GM06990 (cell line): Measurements from ENCODE around the gene CARD10.

Experiments used
- DNase-seq: peaks from one replicate; pipeline ENCODE4 v3.0.0-alpha.2; 2011; ENCODE audit not compliant: insufficient read length; ENCODE audit errors: extremely low read depth
- H3K27me3 ChIP-seq: replicated peaks from 2 replicates; pipeline ENCODE4 v1.6.0; 2011; ENCODE audit warnings: low read length; ENCODE audit not compliant: control insufficient read depth, insufficient read depth
- H3K36me3 ChIP-seq: 2 replicates; pipeline ENCODE4 v1.5.1; 2011; ENCODE audit warnings: low read length; ENCODE audit not compliant: control insufficient read depth, insufficient read depth
- H3K4me3 ChIP-seq: replicated peaks from 2 replicates; pipeline ENCODE4 v1.5.1; 2011; ENCODE audit warnings: low read depth, mild to moderate bottlenecking, control low read depth, low read length
- TF ChIP-seq, protein P1 (sequence below): IDR thresholded peaks from 2 replicates; pipeline ENCODE4 v1.5.1; 2011; ENCODE audit warnings: low read length, control low read depth, mild to moderate bottlenecking, inconsistent platforms; ENCODE audit not compliant: insufficient read depth, poor library complexity, severe bottlenecking

CARD10 gene

DNA sequence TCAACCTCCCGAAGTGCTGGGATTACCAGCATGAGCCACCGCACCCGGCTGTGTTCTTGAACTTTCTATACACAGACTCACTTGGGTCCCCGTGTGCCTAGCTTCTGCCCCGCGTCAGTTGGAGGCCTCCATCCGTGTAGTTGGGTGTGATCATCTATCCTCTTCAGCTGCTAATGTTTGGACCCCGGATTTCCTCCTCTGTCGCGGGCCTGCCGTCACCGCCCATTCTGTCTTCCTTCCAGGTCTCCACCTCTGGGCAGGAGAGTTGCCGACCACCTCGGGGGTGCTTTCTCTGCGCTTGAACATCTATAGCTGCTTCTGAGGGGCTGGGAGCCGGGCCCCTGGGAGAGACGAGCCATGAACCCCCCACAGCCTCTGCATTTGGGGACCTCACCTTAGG, 46.6 kb upstream of the CARD10 start:
- DNase-seq = no peak
- Histone ChIP-seq H3K4me3 (no peak overlapping the region), H3K36me3 (no peaks in the 10 kb centered on the region), H3K27me3 (peaks cover 1% of the 10 kb centered on the region)
- TF ChIP-seq, protein P1, sequence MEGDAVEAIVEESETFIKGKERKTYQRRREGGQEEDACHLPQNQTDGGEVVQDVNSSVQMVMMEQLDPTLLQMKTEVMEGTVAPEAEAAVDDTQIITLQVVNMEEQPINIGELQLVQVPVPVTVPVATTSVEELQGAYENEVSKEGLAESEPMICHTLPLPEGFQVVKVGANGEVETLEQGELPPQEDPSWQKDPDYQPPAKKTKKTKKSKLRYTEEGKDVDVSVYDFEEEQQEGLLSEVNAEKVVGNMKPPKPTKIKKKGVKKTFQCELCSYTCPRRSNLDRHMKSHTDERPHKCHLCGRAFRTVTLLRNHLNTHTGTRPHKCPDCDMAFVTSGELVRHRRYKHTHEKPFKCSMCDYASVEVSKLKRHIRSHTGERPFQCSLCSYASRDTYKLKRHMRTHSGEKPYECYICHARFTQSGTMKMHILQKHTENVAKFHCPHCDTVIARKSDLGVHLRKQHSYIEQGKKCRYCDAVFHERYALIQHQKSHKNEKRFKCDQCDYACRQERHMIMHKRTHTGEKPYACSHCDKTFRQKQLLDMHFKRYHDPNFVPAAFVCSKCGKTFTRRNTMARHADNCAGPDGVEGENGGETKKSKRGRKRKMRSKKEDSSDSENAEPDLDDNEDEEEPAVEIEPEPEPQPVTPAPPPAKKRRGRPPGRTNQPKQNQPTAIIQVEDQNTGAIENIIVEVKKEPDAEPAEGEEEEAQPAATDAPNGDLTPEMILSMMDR = no peak

DNA sequence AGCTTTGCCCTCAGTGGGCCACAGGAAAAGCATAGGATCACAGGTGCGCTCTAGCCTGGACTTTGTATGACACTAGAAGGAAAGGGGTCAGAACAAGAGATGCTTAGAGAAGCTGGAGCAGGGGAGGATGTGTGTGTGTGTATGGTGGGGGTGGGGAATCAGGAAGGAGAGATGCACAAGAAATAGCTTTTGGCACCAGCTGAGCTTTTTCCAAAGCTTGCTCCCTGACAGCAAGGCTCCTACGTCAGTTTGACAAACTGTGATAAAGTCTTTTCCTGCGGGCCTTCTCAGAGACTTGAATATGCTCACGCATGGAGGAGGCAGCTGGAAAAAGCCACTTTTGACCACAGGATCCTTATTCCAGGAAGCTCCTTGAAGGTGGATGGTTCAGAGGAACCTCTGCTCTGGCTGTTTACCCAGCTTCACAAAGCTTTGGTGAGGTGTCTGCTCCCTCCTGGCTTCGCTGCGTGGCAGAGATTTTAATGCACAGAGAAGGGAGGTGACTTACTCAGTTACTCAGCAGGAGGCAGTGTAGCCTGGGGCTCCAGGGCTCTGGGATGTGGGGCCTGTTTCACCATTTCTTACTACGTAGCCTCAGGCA, 45.0 kb upstream of the CARD10 start:
- Histone ChIP-seq H3K4me3 (no peak overlapping the region), H3K36me3 (no peaks in the 10 kb centered on the region), H3K27me3 (peaks cover 1% of the 10 kb centered on the region; the same call in 1 of the 2 replicates)
- no peak for DNase-seq
- TF ChIP-seq, protein P1 = no peak

DNA sequence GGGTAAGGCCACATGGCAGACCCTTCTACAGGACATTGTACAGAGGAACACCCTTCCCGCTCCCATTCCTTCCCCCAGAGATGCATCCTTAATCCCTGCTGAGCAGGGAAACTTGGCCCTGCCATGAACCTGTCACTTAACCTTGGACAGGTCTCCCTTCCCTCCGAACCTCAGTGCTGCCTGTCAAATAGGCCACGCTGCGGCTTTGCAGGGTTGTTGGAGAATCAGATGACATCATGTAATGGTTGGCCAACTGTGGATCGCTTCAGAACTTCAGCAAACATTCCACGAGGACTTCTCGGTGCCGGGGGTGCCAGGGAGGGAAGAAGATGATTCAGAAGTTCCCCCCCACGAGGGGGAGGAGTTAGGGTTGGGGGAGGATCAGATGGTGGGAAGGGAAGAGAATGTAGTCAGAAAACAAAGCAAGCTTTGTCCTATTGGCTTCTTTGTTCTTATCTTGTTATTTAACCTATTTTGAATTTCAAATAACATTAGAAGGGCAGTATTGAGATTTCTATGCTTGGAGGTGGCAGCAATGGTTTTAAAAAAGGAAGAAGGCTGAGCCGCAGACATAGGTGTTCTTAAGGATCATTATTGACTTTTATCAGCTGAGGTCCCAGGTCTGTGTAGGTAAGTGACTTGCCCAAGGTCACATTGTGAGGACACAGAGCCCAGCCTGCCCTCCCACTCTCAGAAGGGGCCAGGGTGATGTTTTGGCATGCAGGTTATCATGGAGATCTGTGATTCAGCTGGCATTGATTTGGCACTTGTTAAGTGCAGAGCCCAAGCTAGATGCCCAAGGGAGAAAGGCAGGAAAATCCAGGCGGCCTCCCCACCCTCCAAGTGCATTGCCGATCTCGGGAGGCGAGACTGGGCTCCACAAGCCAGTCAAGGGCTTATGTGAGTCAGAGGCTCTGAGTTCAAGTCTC, 44.2 kb upstream of the CARD10 start:
- Histone ChIP-seq H3K4me3 (no peak overlapping the region), H3K36me3 (no peaks in the 10 kb centered on the region), H3K27me3 (peaks cover 1% of the 10 kb centered on the region; the same call in 1 of the 2 replicates)
- TF ChIP-seq, protein P1 = no peak
- no peak for DNase-seq

DNA sequence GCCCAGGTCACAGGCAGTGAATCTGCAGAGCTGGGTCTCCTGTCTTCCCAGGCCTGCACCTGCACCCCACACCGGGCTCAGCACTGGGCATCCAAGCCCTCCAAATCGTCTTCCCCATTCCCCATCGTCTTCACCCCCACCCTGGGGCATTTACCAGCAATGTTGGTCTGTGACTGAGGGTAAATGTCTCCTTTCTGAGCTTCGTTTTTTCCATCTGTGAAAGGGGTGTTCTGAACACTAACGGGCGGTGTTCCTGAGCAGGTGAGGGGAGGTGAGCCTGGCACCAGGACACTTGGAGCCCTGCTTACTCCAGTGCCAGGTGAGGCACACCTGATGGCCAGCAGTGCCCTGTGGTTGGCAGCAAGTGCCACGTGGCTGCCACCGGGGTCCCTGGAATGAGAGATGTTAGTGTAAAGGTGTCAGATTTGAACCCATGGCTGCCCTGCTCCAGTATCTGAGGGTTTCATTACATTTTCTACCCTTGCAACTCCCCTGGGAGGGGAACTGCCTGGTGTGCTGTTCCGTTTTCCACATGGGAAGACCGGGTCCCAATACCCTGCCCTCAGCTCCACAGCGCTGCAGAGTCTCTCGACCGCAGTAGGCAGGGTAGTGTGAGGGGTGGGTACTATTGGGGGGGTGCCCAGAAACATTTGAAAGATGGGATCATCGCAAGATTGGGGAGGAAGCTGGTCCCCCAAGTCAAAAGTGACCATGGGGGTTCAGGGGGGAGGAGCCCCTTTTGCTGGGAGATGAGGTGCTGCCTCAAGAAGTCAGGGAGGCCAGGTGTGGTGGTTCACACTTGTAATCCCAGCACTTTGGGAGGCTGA, 43.0 kb upstream of the CARD10 start:
- no peaks in the 10 kb centered on the region for H3K36me3 ChIP-seq
- no peak overlapping the region for H3K4me3 ChIP-seq
- peaks cover 1% of the 10 kb centered on the region for H3K27me3 ChIP-seq
- TF ChIP-seq, protein P1 = no peak
- no peak for DNase-seq

DNA sequence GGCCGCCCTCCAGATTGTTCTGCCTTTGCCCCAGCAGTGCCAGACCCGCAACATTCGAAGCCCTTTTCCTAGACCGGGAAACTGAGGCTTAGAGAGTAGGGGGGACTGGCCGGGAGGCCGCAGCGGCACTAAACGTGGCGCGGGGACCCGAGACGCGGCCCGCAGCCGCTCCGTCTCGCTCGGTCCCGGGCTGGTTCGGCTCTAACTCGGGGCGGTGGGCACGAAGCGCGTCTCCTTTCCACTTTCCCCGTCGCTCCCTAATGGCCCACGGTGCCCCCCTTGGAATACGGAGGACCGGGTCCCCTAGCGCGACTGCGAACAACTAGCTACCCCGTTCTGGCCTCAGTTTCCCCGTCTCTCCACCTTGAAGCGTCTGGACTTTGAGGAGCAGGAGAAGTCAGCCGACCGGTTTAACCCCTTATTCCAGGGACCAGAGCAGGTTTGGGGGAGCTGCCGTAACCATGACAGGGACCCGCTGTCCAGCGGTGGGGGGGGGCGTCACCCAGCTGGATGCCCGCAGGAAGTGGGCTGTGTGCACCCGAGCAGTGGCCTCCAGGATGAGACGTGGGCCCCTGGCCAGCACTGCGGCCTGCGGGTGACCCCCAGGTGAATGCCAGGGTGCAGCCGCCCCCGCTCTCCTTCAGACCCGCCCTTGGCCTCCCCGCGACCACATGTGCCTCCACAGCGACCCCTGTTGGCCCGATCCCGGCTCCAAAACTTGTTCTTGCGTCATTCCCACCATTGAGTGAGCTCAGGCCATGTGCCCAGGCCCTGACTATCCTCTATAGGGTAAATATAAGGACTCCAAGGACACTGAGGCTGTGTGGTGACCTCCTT, 42.2 kb upstream of the CARD10 start:
- TF ChIP-seq, protein P1 = peak; percentile 76
- Histone ChIP-seq H3K36me3 (no peaks in the 10 kb centered on the region), H3K27me3 (peaks cover 3% of the 10 kb centered on the region), H3K4me3 (no peak overlapping the region)
- DNase-seq = peak; percentile 69
